Activated naive CD4-positive, alpha-beta T cell (primary cell): ENCODE results near the gene CXCL12.

ENCODE experiments used
- DNase-seq, 4 experiments: peaks; one replicate each; lab custom pipeline; 2025; lab: John Stamatoyannopoulos, UW

Gene CXCL12

GRCh38 chr10:44385696-44386441 lies 972 bp upstream of the CXCL12 start:
- DNase-seq = no peak

- DNase-seq = no peak
Observed at GRCh38 chr10:44384601-44385025, 284 bp downstream of the CXCL12 start.

DNA sequence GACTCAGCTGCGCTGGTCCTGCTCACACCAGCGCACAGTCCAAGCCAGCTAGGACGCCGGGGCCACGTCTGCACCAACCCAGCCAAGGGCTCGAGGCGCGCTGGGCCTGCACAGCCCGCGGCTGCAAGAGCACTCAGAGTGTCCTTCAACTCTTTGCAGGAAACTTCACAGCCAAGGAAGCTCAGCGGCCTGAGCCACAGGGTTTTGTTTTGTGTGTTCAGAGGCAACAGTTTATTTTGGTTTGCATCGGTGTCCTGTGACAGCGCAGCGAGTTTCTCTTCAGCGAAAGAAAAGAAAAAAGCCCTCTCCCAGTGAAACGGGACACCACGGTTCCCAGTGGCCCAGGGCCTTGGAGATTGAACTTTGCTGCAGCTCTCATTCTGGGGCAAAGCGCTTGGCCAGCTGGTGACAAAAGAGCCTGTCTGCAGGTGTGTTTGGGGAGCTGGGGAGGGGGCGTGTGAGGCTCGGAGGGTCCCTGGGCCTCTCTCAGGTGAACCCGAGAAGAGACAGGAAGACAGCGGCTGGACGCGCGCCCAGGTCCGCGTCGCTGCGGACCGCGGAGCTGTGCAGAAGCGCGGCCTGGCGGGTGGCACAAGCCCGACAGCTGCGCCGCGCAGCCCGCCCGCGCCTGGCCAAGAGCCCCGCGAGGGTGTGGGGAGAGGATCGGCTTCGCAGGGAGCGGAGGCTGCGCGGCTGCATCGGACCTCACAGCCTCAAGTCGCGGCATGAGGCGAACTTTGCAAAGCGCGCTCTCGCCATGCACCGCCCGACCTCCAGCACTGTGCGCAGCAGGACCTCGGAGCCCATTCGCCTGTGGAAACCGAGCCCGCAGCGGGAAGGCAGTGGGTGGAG lies 922 bp downstream of the CXCL12 start:
- no peak for DNase-seq

DNA sequence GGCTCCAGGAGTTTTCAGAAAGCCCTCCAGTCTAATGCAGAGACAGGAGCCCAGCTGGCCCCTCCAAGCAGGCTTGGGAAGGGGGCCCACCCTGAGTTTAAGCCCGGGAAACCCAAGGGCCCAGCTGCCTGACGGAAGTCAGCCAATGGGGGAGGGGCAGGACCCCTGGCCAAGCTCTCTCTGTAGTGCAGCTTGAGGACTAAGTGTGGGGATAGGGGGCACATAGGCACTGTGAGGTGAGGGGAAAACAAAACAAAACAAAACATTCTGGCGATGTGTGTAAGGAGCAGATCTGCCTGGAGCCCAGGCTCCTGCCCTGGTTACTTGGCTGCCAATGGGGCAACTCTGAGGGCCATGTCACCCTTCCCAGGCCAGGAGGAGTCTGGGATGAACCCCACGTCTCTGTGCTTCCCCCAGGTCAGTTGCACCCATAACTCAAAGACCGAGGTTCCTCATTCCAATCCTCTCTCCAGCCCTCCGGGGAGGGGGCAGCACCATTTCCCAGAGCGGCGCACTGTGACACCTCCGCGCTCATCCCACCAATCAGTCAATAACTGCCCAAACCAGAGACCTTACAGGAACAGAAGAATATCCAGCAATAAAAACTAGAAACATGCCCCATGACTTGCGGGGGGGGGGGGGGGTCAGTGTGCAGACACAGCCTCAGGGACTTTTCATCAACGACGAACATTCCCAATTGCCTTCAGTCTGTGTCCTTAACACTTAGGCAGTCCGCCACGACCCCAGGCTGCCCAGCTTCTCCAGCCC lies 1.7 kb downstream of the CXCL12 start:
- DNase-seq = no peak

DNA sequence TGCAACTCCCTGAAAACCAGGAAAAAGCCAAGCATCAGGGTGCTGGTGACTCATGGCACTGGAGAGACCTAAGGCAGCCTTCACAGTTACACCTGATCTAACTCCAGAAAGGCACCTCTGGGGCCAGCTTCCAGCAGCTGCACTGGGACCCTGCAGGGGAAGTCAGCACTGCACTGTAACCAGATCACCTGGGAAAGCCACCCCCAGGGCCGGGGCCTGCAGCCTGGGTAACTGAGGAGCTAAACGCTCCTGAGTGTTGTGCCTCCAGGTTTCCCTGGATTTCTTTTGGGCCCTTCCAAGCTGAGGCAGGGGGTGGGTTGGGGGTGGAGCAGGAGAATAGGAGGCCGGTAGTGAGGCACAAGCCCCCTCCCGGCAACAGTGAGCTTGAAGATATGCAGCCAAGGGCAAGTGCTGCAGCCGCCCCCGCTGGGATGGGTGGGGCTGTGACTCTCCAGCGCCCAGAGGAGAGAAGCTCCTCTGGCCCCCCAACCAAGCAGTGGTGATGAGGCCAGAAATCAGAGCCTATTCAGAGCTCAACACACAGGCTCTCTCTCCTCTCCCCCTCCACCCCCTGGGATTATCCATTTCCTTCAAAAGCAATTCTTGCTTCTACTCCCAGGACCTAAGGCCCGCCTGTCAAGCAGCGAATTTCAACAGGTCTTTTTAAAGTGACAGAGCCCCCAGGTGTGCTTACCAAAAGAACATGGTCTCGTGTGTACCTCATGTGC lies 2.6 kb downstream of the CXCL12 start:
- DNase-seq = no peak

GRCh38 chr10:44380829-44381600 lies 3.9 kb downstream of the CXCL12 start:
- no peak for DNase-seq

GRCh38 chr10:44379907-44380306 lies 5.0 kb downstream of the CXCL12 start:
- no peak for DNase-seq

DNA sequence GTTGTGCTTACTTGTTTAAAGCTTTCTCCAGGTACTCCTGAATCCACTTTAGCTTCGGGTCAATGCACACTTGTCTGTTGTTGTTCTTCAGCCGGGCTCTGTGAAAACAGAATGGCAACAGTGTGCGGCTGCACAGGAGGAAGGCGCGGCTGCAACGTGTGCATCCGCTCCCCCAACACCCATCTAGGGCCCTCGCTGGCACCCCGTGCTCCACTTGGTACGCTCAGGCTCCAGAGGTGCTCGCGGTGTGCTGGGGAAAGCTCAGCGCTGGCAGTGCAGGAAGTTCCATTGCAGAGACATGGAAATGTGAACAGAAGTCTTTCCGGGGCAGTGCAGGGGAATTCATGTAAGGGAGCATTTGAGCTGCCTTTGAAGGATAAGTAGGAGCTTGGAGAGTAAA lies 6.3 kb downstream of the CXCL12 start:
- no peak for DNase-seq

DNA sequence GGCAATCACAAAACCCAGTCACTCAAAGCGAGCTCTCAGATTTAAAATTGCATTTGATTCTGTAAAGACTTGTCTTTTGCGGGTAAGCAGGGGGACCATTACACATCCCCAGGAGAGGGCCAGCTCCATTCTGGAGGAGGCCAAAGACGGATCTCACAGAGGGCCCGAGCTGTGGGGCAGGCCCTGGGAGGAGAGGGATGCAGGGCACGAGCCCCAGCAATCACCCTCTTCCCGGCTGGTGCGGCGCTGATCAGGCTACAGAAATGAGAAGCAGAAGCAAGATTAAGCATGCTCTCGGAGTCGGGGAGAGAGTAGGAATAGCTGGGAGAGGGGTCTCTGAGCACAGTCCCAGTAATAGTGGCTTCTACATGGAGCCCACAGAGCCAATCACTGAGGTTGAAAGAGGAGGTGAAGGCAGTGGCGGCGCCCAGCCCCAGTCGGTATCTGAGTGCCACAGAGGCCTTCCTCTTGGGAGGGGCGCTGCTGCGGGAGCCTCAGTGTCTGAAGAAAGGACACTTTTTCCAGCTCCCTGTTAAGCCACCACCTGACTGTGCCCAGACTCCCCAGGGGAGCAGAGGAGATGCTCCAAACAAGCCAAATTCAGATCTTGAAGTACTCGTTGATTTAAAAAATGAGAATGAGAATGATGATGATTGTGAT lies 7.1 kb downstream of the CXCL12 start:
- no peak for DNase-seq

GRCh38 chr10:44376472-44377099 lies 8.3 kb downstream of the CXCL12 start:
- DNase-seq = no peak

GRCh38 chr10:44374155-44374554 lies 10.7 kb downstream of the CXCL12 start:
- no peak for DNase-seq

DNA sequence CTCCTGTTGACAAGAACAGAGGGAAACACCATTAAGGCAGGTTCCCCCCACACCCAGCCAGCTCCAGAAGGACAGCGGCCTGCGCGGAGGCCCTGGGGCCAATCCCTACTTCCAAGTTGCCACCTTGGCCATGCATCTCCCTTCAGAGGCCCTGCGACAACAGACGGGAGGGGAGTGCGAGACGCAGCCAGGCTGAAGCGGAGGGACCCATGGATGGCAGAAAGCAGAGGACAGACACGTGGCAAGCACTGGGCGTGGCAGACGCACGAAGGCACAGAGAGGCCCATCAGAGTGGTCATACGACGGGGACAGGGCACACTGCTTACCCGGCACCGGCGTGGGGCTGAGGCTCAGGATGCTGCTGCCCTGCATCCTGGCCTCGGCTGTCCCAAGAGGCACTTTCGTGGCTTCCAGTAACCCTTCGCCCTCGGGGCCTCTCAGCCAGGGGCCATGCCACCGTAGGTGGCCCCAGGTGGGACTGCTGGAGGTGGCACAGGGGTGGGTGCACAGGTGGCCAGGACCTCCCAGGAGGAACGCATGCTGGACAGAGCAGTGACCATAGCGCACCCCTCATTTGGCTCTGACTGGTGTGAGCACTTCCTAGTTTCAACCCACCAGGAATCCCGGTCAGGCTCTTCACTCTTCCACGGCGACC lies 11.4 kb downstream of the CXCL12 start:
- DNase-seq = no peak

DNA sequence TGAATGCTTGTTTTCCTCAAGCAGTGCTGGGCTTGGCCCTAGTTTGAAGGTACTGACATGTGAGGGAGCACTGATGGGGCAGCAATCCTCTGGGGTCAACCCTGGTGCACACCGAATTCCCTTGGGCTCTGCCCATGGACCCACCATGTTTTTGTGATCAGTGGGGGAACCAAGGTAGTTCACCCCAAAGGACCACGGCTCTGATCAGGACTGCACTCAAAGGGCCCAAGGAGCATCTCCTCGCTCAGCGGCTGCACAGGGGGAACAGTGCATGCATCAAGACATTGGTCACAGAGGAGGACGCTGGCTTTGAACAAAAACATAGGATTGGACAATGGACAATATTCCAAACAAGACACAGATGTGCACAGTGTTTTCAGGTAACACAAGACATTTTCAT lies 12.7 kb downstream of the CXCL12 start:
- no peak for DNase-seq

- no peak for DNase-seq
Observed at GRCh38 chr10:44370731-44371248, 14.1 kb downstream of the CXCL12 start.

DNA sequence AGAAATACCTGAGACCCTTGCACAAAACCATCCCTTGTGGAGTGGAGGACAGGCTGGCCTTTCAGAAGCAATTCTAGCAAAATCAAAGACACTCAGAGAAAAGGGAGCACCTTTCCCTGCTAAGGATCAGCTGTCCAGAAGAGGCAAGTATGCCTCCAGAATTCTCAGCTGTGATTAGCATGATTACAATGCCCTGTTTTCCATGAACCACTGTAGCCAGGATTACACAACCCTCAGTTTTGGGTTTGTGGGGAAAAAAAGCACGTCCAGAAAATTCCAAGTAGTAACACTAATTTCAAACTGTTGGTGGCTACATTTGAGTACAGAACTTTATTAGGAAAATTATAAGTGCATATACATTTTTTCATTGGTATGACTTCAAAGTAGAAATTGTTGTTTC lies 15.0 kb downstream of the CXCL12 start:
- DNase-seq = no peak

- no peak for DNase-seq
Observed at GRCh38 chr10:44369296-44369695, 15.6 kb downstream of the CXCL12 start.

DNA sequence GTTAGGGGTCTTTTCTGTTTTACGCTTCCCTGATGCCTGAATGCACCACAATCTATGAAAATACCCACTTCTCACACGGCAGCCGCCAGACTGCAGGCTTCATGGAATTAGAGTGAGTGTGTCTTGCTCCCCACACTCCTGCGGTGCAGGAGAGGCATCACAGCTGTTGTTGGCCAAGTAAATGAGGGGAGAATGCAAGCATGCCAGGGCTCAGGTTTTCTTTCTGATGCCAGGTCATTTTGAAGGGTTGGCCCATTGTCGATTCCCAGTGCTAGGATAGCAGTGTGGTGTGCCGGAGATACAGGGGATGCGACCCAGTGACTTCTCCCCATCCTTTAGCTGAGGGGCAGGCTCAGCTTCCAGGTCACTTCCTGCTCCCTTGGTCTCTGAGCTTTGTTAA lies 16.3 kb downstream of the CXCL12 start:
- DNase-seq = no peak

DNA sequence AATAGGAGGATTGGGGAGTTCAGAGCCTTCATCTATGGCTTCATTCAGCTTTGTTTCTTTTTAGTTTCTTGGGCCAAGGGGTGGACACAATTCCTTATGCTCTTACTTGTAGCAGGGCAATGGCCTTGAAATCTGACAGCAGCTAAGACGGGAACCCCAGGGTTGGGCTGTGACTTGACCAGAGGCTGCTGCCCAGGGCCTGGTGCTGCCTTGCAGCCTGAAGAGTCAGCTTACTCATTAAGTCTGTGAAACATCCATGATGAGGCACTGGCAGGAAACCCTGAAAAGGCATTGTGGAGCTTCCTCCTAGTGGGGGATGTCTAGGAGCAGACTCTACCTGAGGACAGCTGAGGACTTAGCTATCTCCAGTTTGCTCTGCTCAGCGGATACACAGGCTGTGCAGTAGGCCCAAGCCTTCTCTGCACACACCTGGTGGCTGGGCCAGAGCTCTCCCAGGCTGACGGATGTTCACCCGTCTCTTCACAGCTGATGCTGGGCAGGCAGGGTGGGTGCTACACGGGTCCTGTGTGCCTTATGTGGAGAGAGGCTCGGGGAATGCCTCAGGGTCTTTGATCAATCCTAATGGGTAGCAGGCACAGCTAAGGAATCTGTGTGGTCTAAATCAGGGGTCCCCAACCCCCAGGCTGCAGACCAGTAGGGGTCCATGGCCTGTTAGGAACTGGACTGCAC lies 17.8 kb downstream of the CXCL12 start:
- no peak for DNase-seq

DNA sequence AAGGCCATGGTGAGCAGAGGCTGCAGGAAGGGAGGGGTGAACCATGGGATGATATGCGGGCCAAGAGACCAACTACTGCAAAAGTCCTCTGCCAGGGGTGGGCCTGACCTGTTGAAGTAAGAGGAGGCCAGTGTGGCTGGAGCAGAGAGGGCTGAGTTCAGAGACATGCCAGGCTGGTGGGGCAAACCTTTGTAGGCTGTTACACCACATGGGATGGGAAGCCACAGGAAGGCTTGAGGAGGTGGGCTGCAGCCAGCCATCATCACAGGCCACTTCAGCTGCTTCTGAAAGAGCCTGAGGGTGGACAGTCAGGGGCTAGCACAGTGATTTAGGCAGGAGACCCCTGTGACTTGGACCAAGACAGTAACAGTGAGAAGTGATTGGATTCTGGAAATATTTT lies 20.3 kb downstream of the CXCL12 start:
- DNase-seq = no peak
